GM23338 (cell line): Measurements from ENCODE around the gene SLC9C1. TPM values are rescaled to one million over a fixed set of nuclear protein-coding genes. Genes with fewer than 3 reads are reported as not detected.

Experiments
- ATAC-seq: fragments of 200-7000 bp; cut with Tn5 transposase; 3 replicates; pipeline ENCODE4 v1.9.1; 2020
- DNase-seq: peaks from one replicate; pipeline ENCODE4 v3.0.0-alpha.2; 2015; ENCODE audit warnings: low spot score
- H2AFZ ChIP-seq: fragments of 200-600 bp; sonication (generic); 2 replicates; pipeline ENCODE4 v1.8.0; 2016; ENCODE audit warnings: antibody characterized with exemption, mild to moderate bottlenecking, moderate library complexity
- H3F3A ChIP-seq: fragments of 200-600 bp; sonication (generic); replicated peaks from 2 replicates; pipeline ENCODE4 v1.8.0; 2017; ENCODE audit warnings: antibody characterized with exemption, mixed run types, low read depth
- H3K27ac ChIP-seq: fragments of 200-600 bp; sonication (generic); 2 replicates; pipeline ENCODE4 v1.6.1; 2016; ENCODE audit warnings: low read depth
- H3K27me3 ChIP-seq: fragments of 200-600 bp; sonication (generic); 2 replicates; pipeline ENCODE4 v1.8.0; 2016; ENCODE audit warnings: mild to moderate bottlenecking, mixed run types, moderate library complexity; ENCODE audit not compliant: insufficient read depth
- H3K36me3 ChIP-seq: fragments of 200-600 bp; sonication (generic); 2 replicates; pipeline ENCODE4 v1.8.0; 2016; ENCODE audit warnings: mild to moderate bottlenecking; ENCODE audit not compliant: insufficient read depth
- H3K4me1 ChIP-seq: fragments of 200-600 bp; sonication (generic); 2 replicates; pipeline ENCODE4 v1.8.0; 2016; ENCODE audit warnings: mild to moderate bottlenecking, moderate library complexity; ENCODE audit not compliant: insufficient read depth
- H3K4me2 ChIP-seq: fragments of 200-600 bp; sonication (generic); 2 replicates; pipeline ENCODE4 v1.7.1; 2017; ENCODE audit warnings: mixed run types
- H3K4me3 ChIP-seq: fragments of 200-600 bp; sonication (generic); 2 replicates; pipeline ENCODE4 v1.6.1; 2016; ENCODE audit warnings: mixed run types
- H3K79me2 ChIP-seq: fragments of 200-600 bp; sonication (generic); replicated peaks from 2 replicates; pipeline ENCODE4 v1.8.0; 2017; ENCODE audit warnings: mild to moderate bottlenecking; ENCODE audit not compliant: insufficient read depth
- H3K9me2 ChIP-seq: fragments of 200-600 bp; sonication (generic); 2 replicates; pipeline ENCODE4 v1.8.0; 2017; ENCODE audit not compliant: insufficient read depth
- H4K20me1 ChIP-seq: fragments of 200-600 bp; sonication (generic); replicated peaks from 2 replicates; pipeline ENCODE4 v1.8.0; 2017; ENCODE audit warnings: mild to moderate bottlenecking; ENCODE audit not compliant: insufficient read depth
- H3K27ac Mint-ChIP-seq: 2 replicates; pipeline ENCODE4 v1.8.0; 2020; ENCODE audit warnings: inconsistent platforms, mild to moderate bottlenecking, moderate library complexity, mixed read lengths
- H3K27me3 Mint-ChIP-seq: 3 replicates; pipeline ENCODE4 v1.8.0; 2022; ENCODE audit warnings: low read depth, mild to moderate bottlenecking, moderate library complexity, mixed read lengths, inconsistent platforms; ENCODE audit not compliant: insufficient read depth, poor library complexity
- H3K36me3 Mint-ChIP-seq: 3 replicates; pipeline ENCODE4 v1.8.0; 2021; ENCODE audit warnings: low read depth, mild to moderate bottlenecking, inconsistent platforms, moderate library complexity, mixed read lengths
- H3K4me1 Mint-ChIP-seq: 3 replicates; pipeline ENCODE4 v1.8.0; 2020; ENCODE audit warnings: mild to moderate bottlenecking, inconsistent platforms, mixed read lengths
- H3K4me3 Mint-ChIP-seq: 3 replicates; pipeline ENCODE4 v1.8.0; 2021; ENCODE audit warnings: moderate library complexity, mild to moderate bottlenecking, inconsistent platforms, mixed read lengths
- H3K9me3 Mint-ChIP-seq: 3 replicates; pipeline ENCODE4 v1.8.0; 2020; ENCODE audit warnings: moderate library complexity, mild to moderate bottlenecking, inconsistent platforms, mixed read lengths
- CREB1 ChIP-seq: fragments of 250-450 bp; sonication (Bioruptor Pico); IDR thresholded peaks from 2 replicates; pipeline ENCODE4 v1.5.0; 2020; ENCODE audit warnings: low read depth, mild to moderate bottlenecking, moderate library complexity
- STAT1 ChIP-seq: IDR thresholded peaks from one replicate; pipeline ENCODE4 v1.6.1; 2016; ENCODE audit warnings: antibody characterized with exemption; ENCODE audit not compliant: unreplicated experiment
- ZNF114 ChIP-seq: fragments of 250-450 bp; sonication (Bioruptor Pico); IDR thresholded peaks from 2 replicates; pipeline ENCODE4 v1.5.0; 2020; ENCODE audit warnings: mild to moderate bottlenecking, moderate library complexity
- ZNF331 ChIP-seq: fragments of 250-450 bp; sonication (Bioruptor Pico); IDR thresholded peaks from 2 replicates; pipeline ENCODE4 v1.5.0; 2020; ENCODE audit warnings: low read depth, mild to moderate bottlenecking, moderate library complexity
- ZNF462 ChIP-seq: fragments of 250-450 bp; sonication (Bioruptor Pico); IDR thresholded peaks from 2 replicates; pipeline ENCODE4 v1.5.0; 2020; ENCODE audit warnings: mild to moderate bottlenecking, moderate library complexity
- polyA plus RNA-seq: library from polyadenylated mRNA; unstranded; fragments of >200 nt; fragmentation: Nextera tagmentation; extraction: Ambion mirVana; gene quantifications from 2 replicates; pipeline ENCODE4 v1.2.1, GENCODE V29; 2016
- total RNA-seq: library from RNA; depleted of rRNA; stranded (reverse); fragments of >200 nt; shearing (Covaris generic); gene quantifications from 2 replicates; pipeline ENCODE4 v1.2.3, GENCODE V29; 2014
- TF ChIP-seq, protein P1 (sequence below), 2 experiments: fragments of 200-600 bp in 1 of 2; sonication (generic) in 1 of 2; conservative IDR thresholded peaks; 2 replicates each; pipeline versions ENCODE4 v1.5.1 to v1.6.1; 2016 to 2017; ENCODE audit warnings: antibody characterized with exemption in 2 of 2, low read depth in 2 of 2, mild to moderate bottlenecking in 2 of 2, moderate library complexity in 1 of 2

SLC9C1 gene
- total and polyA plus RNA-seq, 2 experiments from 2014 or later = 0.97 to 1.8 TPM

GRCh38 chr3:112304611-112305010 lies 10.6 kb upstream of the SLC9C1 start:
- no peaks in the 10 kb centered on the region for H4K20me1 ChIP-seq
- TF ChIP-seq, protein P1, sequence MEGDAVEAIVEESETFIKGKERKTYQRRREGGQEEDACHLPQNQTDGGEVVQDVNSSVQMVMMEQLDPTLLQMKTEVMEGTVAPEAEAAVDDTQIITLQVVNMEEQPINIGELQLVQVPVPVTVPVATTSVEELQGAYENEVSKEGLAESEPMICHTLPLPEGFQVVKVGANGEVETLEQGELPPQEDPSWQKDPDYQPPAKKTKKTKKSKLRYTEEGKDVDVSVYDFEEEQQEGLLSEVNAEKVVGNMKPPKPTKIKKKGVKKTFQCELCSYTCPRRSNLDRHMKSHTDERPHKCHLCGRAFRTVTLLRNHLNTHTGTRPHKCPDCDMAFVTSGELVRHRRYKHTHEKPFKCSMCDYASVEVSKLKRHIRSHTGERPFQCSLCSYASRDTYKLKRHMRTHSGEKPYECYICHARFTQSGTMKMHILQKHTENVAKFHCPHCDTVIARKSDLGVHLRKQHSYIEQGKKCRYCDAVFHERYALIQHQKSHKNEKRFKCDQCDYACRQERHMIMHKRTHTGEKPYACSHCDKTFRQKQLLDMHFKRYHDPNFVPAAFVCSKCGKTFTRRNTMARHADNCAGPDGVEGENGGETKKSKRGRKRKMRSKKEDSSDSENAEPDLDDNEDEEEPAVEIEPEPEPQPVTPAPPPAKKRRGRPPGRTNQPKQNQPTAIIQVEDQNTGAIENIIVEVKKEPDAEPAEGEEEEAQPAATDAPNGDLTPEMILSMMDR (conservative IDR thresholded peaks at IDR 0.05; ENCODE audit: low read depth in 2 of 2) = peak in 1 of 2 experiments; percentile 46; a peak in 2 of 4 replicates
- TF ChIP-seq ZNF331 = no peak
- no peaks in the 10 kb centered on the region for H3K36me3 ChIP-seq
- H3F3A ChIP-seq = peaks cover 20% of the 10 kb centered on the region; the same call in 1 of the 2 replicates
- no peaks in the 10 kb centered on the region for H3K9me2 ChIP-seq
- DNase-seq = peak; percentile 55
- Mint-ChIP-seq H3K27ac (no peak overlapping the region), H3K27me3 (peaks cover 1% of the 10 kb centered on the region), H3K4me3 (no peak overlapping the region), H3K36me3 (peaks cover 7% of the 10 kb centered on the region; the same call in 2 of the 3 replicates), H3K9me3 (peaks cover 3% of the 10 kb centered on the region; the same call in 2 of the 3 replicates), H3K4me1 (peaks cover 20% of the 10 kb centered on the region)
- H3K4me1 ChIP-seq = peaks cover 37% of the 10 kb centered on the region
- no peak for ATAC-seq
- no peaks in the 10 kb centered on the region for H3K79me2 ChIP-seq
- no peak overlapping the region for H2AFZ ChIP-seq
- no peaks in the 10 kb centered on the region for H3K27me3 ChIP-seq
- H3K27ac ChIP-seq = peak overlapping the region; percentile 96
- H3K4me3 ChIP-seq = peak overlapping the region; percentile 43; the same call in 1 of the 2 replicates
- peak overlapping the region; percentile 76 for H3K4me2 ChIP-seq

- Mint-ChIP-seq H3K27me3 (peaks cover 1% of the 10 kb centered on the region), H3K4me1 (peaks cover 20% of the 10 kb centered on the region), H3K9me3 (peaks cover 3% of the 10 kb centered on the region; the same call in 2 of the 3 replicates), H3K36me3 (peaks cover 7% of the 10 kb centered on the region; the same call in 2 of the 3 replicates), H3K4me3 (no peak overlapping the region), H3K27ac (no peak overlapping the region)
- Histone ChIP-seq H3K4me2 (peak overlapping the region; percentile 76), H3K27ac (peak overlapping the region; percentile 96), H4K20me1 (no peaks in the 10 kb centered on the region), H3K4me3 (peak overlapping the region; percentile 43), H2AFZ (no peak overlapping the region), H3K79me2 (no peaks in the 10 kb centered on the region), H3K27me3 (no peaks in the 10 kb centered on the region), H3F3A (peaks cover 20% of the 10 kb centered on the region; the same call in 1 of the 2 replicates), H3K9me2 (no peaks in the 10 kb centered on the region), H3K4me1 (peaks cover 37% of the 10 kb centered on the region), H3K36me3 (no peaks in the 10 kb centered on the region)
- TF ChIP-seq CREB1 (CRISPR knock-in tag) (0 out of 2 replicates have a peak, but pooled peaks have one; percentile 20), STAT1 (no peak)
- DNase-seq = peak; percentile 53
- peak; percentile 43 for ATAC-seq
These were observed 9.8 kb upstream of the SLC9C1 start for GRCh38 chr3:112303764-112304325.

GRCh38 chr3:112302881-112303763 lies 9.1 kb upstream of the SLC9C1 start:
- Histone ChIP-seq H3K4me3 (peak overlapping the region; percentile 43), H3K4me1 (peaks cover 36% of the 10 kb centered on the region), H3K27me3 (no peaks in the 10 kb centered on the region), H2AFZ (no peak overlapping the region), H3K79me2 (no peaks in the 10 kb centered on the region), H3K4me2 (peak overlapping the region; percentile 76), H3K27ac (peak overlapping the region; percentile 96), H3K36me3 (no peaks in the 10 kb centered on the region), H3K9me2 (no peaks in the 10 kb centered on the region), H4K20me1 (no peaks in the 10 kb centered on the region), H3F3A (peaks cover 20% of the 10 kb centered on the region; the same call in 1 of the 2 replicates)
- DNase-seq (peak; percentile 97), ATAC-seq (peak; percentile 92)
- H3K4me3 Mint-ChIP-seq = no peak overlapping the region
- H3K4me1 Mint-ChIP-seq = peaks cover 16% of the 10 kb centered on the region
- H3K36me3 Mint-ChIP-seq = peaks cover 7% of the 10 kb centered on the region; the same call in 2 of the 3 replicates
- H3K27me3 Mint-ChIP-seq = peaks cover 1% of the 10 kb centered on the region
- no peak overlapping the region for H3K27ac Mint-ChIP-seq
- peaks cover 3% of the 10 kb centered on the region; the same call in 2 of the 3 replicates for H3K9me3 Mint-ChIP-seq
- TF ChIP-seq ZNF114 (CRISPR knock-in tag) = peak; percentile 53; the same call in 1 of the 2 replicates
- peak; percentile 63; the same call in 1 of the 2 replicates for TF ChIP-seq ZNF462
